Sigmoid colon (tissue), 7 donors: Measurements from ENCODE around the gene DNAJC18. TPM values are rescaled to one million over a fixed set of nuclear protein-coding genes. Genes with fewer than 3 reads are reported as not detected.

Experiments
- DNase-seq: peaks from one replicate; pipeline ENCODE4 v3.0.0-alpha.2; 2019
- H3K27ac ChIP-seq, 4 donors: fragments of 200-600 bp; sonication (generic); one replicate each; pipeline ENCODE4 v1.5.1; 2016 to 2019; ENCODE audit warnings: mild to moderate bottlenecking in 1 of 4
- H3K27me3 ChIP-seq, 3 donors: fragments of 200-600 bp; sonication (generic); one replicate each; pipeline ENCODE4 v1.5.1; 2019; ENCODE audit warnings: mild to moderate bottlenecking in 1 of 3
- H3K36me3 ChIP-seq, 4 donors: fragments of 200-600 bp; sonication (generic); one replicate each; pipeline ENCODE4 v1.5.1; 2016 to 2019
- H3K4me1 ChIP-seq, 4 donors: fragments of 200-600 bp; sonication (generic); one replicate each; pipeline ENCODE4 v1.5.1; 2017 to 2019
- H3K4me3 ChIP-seq, 4 donors: fragments of 200-600 bp; sonication (generic); one replicate each; pipeline ENCODE4 v1.5.1; 2017 to 2019; ENCODE audit warnings: mild to moderate bottlenecking in 2 of 4, moderate library complexity in 1 of 4
- H3K9me3 ChIP-seq, 4 donors: fragments of 200-600 bp in 3 of 4; sonication (generic) in 3 of 4; one replicate each; pipeline versions ENCODE4 v1.5.1 to v1.6.1; 2013 to 2019
- EP300 ChIP-seq, 4 donors: sonication (generic); formaldehyde crosslinking; IDR thresholded peaks; one replicate each; pipeline ENCODE4 v1.6.1; 2017; ENCODE audit warnings: antibody characterized with exemption in 4 of 4
- POLR2A ChIP-seq, 2 donors: fragments of 450-650 bp; IDR thresholded peaks; one replicate each; pipeline ENCODE4 v1.6.1; 2016; ENCODE audit warnings: antibody characterized with exemption in 2 of 2, mild to moderate bottlenecking in 2 of 2, moderate library complexity in 2 of 2
- POLR2AphosphoS5 ChIP-seq, 4 donors: sonication (generic); formaldehyde crosslinking; IDR thresholded peaks; one replicate each; pipeline ENCODE4 v1.6.1; 2017; ENCODE audit warnings: antibody characterized with exemption in 4 of 4
- WGBS, 2 donors: extraction: QIAGEN DNeasy Blood & Tissue Kit; methylation state at CpG; one replicate each; pipeline ENCODE4 v1.1.7; 2013; 5-methylcytosine and 5-hydroxymethylcytosine counted together
- intact Hi-C: fragments of 100-400 bp; cut with DNase I; formaldehyde crosslinking; loops from one replicate; pipeline ENCODE4 v1.15.1; 2023
- polyA plus RNA-seq, 3 donors: library from polyadenylated mRNA; stranded (reverse); fragments of 200-250 nt; gene quantifications; one replicate each; pipeline ENCODE4 v1.2.3, GENCODE V29; 2013
- total RNA-seq, 4 donors: library from RNA; depleted of rRNA; stranded (reverse); fragments of >200 nt; gene quantifications; one replicate each; pipeline ENCODE4 v1.1.0, GENCODE V29; 2016
- TF ChIP-seq, protein P1 (sequence below), 4 experiments: fragments of 450-650 bp in 3 of 4; fragments of 200-600 bp in 1 of 4; IDR thresholded peaks; one replicate each; pipeline ENCODE4 v1.5.1; 2016 to 2019; ENCODE audit warnings: antibody characterized with exemption in 4 of 4, mild to moderate bottlenecking in 3 of 4, moderate library complexity in 2 of 4
- donor health status: healthy with polysubstance abuse.
- donor health status: Bipolar disorder and iron deficiency.
- donor health status: healthy.

DNAJC18 gene
- total and polyA plus RNA-seq, 7 donors, result 1.2 to 12.5 (median 6.8) TPM

DNA sequence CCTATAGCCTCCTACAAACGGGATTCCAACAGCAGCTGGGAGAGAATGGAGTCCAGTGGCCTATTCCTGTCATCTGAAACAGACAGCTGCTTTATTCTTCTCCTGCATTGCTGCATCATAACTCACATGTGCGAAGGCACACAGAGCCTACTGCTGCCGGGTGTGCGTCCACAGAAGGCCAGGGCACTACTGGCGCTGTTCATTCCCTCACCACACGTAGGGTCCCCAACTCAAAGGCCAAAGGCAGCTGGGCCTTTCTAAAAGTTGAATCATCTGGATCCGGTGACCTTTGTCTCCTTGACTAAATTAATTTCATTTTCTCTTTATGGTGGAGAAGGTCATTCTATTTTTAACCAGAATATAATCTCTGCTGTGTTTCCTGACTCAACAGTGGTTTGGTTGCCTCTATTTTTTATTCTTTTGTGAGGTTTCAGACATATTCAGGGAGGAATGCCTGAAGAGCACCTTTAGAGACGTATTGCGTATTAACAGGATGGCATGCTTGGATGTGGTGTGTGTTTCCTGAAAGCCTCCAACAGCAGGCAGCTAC lies 24.7 kb downstream of the DNAJC18 start:
- no peaks in the 10 kb centered on the region for H3K27me3 ChIP-seq
- no peak for DNase-seq
- H3K4me1 ChIP-seq, result peaks cover 0 to 67% (median 59%) of the 10 kb centered on the region in 4 donors
- TF ChIP-seq, protein P1, sequence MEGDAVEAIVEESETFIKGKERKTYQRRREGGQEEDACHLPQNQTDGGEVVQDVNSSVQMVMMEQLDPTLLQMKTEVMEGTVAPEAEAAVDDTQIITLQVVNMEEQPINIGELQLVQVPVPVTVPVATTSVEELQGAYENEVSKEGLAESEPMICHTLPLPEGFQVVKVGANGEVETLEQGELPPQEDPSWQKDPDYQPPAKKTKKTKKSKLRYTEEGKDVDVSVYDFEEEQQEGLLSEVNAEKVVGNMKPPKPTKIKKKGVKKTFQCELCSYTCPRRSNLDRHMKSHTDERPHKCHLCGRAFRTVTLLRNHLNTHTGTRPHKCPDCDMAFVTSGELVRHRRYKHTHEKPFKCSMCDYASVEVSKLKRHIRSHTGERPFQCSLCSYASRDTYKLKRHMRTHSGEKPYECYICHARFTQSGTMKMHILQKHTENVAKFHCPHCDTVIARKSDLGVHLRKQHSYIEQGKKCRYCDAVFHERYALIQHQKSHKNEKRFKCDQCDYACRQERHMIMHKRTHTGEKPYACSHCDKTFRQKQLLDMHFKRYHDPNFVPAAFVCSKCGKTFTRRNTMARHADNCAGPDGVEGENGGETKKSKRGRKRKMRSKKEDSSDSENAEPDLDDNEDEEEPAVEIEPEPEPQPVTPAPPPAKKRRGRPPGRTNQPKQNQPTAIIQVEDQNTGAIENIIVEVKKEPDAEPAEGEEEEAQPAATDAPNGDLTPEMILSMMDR (IDR thresholded peaks at IDR 0.05), result peak in 1 of 4 experiments; percentile 5
- no peak for TF ChIP-seq EP300 (IDR thresholded peaks at IDR 0.05)
- TF ChIP-seq POLR2A (IDR thresholded peaks at IDR 0.05), result no peak
- TF ChIP-seq POLR2AphosphoS5 (IDR thresholded peaks at IDR 0.05), result no peak
- peak overlapping the region; percentile 32 to 78 (median 56) for H3K27ac ChIP-seq
- no peak overlapping the region for H3K4me3 ChIP-seq
- 83 to 85% methylated on average over 9 of the region's 9 CpGs for WGBS, 2 donors
- H3K9me3 ChIP-seq, result no peaks in the 10 kb centered on the region
- intact Hi-C loops, result no loop called here
- peaks cover 0 to 14% (median 0%) of the 10 kb centered on the region in 4 donors for H3K36me3 ChIP-seq

DNA sequence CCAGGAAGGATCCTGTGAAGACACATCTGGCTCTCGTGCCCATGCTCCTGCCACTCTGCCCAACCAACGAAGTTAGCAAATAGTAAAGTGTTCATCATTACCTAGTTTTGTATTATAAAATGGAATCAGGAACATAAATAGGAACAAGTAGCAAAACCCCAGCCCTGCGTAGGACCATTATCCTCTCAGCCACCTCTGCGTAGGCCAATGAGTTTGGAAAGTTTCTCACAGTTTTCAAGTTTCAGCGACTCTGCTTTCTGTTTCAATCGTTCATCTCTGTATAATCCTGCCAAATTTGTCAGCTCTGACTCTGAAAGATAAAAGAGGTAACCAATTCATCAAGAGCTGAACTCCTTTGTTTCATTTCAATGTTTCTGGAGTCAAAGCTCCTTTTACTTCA lies 25.4 kb downstream of the DNAJC18 start:
- peaks cover 0 to 69% (median 63%) of the 10 kb centered on the region in 4 donors for H3K4me1 ChIP-seq
- WGBS, 2 donors, result 81 to 88% methylated on average over 6 of the region's 6 CpGs
- H3K9me3 ChIP-seq, result no peaks in the 10 kb centered on the region
- peaks cover 0 to 8% (median 0%) of the 10 kb centered on the region in 4 donors for H3K36me3 ChIP-seq
- intact Hi-C loops, result no loop called here
- H3K27me3 ChIP-seq, result no peaks in the 10 kb centered on the region
- H3K27ac ChIP-seq, result peak overlapping the region in 3 of 4 donors; percentile 54 to 78 (median 58)
- no peak overlapping the region for H3K4me3 ChIP-seq
- no peak for DNase-seq
- TF ChIP-seq, protein P1 (IDR thresholded peaks at IDR 0.05), result no peak
- TF ChIP-seq POLR2A (IDR thresholded peaks at IDR 0.05), result no peak
- TF ChIP-seq EP300 (IDR thresholded peaks at IDR 0.05), result no peak
- TF ChIP-seq POLR2AphosphoS5 (IDR thresholded peaks at IDR 0.05), result no peak

DNA sequence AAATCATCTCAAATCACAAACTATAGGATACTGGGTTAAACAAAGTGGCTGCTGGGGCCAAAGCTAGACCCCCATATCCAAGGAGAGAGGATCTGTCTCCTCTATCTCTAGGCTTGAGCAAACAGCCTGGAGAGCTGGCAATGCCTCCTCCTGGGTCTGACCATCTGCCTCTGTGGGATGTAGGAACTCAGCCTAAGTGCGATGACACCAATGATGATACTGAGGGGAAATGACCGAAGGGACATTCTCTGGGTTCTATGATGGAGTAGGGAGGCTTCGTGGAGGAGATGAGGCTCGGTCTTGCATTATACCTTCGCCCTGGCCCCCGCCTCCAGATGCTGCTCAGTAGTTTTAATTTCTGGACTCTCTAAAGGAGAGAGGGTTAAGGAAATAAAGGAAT lies 26.2 kb downstream of the DNAJC18 start:
- H3K27ac ChIP-seq, result no peak overlapping the region
- H3K4me1 ChIP-seq, result peaks cover 0 to 67% (median 63%) of the 10 kb centered on the region in 4 donors
- no peaks in the 10 kb centered on the region for H3K27me3 ChIP-seq
- WGBS, 2 donors, result 98% methylated on average over 6 of the region's 6 CpGs
- no peak for DNase-seq
- no peak overlapping the region for H3K4me3 ChIP-seq
- H3K9me3 ChIP-seq, result no peaks in the 10 kb centered on the region
- H3K36me3 ChIP-seq, result no peaks in the 10 kb centered on the region
- no peak for TF ChIP-seq POLR2A (IDR thresholded peaks at IDR 0.05)
- TF ChIP-seq, protein P1 (IDR thresholded peaks at IDR 0.05), result no peak
- intact Hi-C loops, result no loop called here

DNA sequence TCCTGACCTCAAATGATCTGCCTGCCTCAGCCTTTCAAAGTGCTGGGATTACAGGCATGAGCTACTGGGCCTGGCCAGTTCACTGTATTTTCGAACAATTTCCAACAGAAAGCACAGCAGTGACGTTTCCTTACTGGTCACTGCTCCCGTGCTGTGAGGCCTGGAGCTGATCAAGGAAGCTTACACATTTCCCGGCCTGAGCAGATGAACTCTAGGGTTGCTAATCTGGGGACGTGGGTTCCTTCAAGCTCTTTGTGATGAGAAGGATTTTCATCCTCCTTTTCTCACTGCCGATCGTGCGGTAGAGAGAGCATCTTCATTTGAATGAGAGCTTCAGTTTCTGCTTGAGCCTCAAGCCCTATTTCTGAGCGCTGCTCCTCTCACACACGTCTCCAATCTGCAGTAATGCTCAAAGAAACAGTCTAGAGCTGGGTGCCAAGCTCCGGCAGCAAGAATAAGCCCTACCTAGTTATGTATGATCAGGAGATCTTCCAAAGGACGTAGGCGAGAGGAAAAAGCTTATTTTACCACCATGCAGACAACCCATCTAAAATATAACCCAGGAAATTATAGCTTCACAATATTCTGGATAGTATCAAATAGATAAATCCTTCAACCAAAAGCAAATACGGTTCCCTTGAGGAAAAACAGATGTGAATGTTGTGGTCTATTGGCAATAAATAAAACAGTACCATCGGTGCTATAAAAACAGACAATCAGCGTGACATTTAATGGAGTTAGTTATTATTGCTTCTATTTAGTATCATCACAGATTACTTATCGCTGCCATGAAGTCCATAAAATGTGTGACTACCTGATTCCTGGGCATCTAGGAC lies 28.1 kb downstream of the DNAJC18 start:
- WGBS, 2 donors, result 83 to 90% methylated on average over 17 of the region's 17 CpGs
- intact Hi-C loops, result no loop called here
- no peaks in the 10 kb centered on the region for H3K9me3 ChIP-seq

More for the DNA sequence above, 28.1 kb downstream of the DNAJC18 start:
- DNase-seq, result peak; percentile 79
- Histone ChIP-seq H3K4me3 (no peak overlapping the region), H3K27me3 (no peaks in the 10 kb centered on the region), H3K4me1 (peaks cover 0 to 47% (median 44%) of the 10 kb centered on the region in 4 donors), H3K27ac (peak overlapping the region; percentile 51 to 68 (median 62)), H3K36me3 (no peaks in the 10 kb centered on the region)
- TF ChIP-seq, protein P1 (IDR thresholded peaks at IDR 0.05), result no peak
- no peak for TF ChIP-seq POLR2A (IDR thresholded peaks at IDR 0.05)
- TF ChIP-seq POLR2AphosphoS5 (IDR thresholded peaks at IDR 0.05), result peak; percentile 96 to 100 (median 98)
- TF ChIP-seq EP300 (IDR thresholded peaks at IDR 0.05), result peak; percentile 50 to 85 (median 72)
